PC-3 (cell line): ENCODE measurements around the gene PACSIN2. TPM values are rescaled to one million over a fixed set of nuclear protein-coding genes. Genes with fewer than 3 reads are reported as not detected.

Experiments
- ATAC-seq: fragments of 200-7000 bp; cut with Tn5 transposase; 2 replicates; pipeline ENCODE4 v1.9.1; 2020; ENCODE audit warnings: mild to moderate bottlenecking, moderate library complexity
- BruUV-seq: library from RNA; stranded (reverse); fragments of 400-500 nt; replicated peaks from 2 replicates; lab custom pipeline; 2021; lab: Mats Ljungman, UMichigan
- CTCF ChIA-PET: fragments of 300-600 bp; sonication (Branson Sonifier 250); formaldehyde crosslinking; loops from one replicate; lab custom pipeline; 2022; ENCODE audit warnings: antibody characterized with exemption; lab: Charles Lee
- POLR2A ChIA-PET: fragments of 300-600 bp; sonication (Branson Sonifier 250); formaldehyde crosslinking; loops from one replicate; lab custom pipeline; 2022; ENCODE audit warnings: antibody characterized with exemption; ENCODE audit not compliant: unreplicated experiment; lab: Charles Lee
- DNase-seq: peaks from one replicate; pipeline ENCODE4 v3.0.0-alpha.2; 2015
- H2AFZ ChIP-seq: fragments of 300-600 bp; sonication (generic); 2 replicates; pipeline ENCODE4 v1.6.0; 2016; ENCODE audit warnings: antibody characterized with exemption, low read length
- H3F3A ChIP-seq: fragments of 300-600 bp; sonication (generic); one replicate; pipeline ENCODE4 v1.6.0; 2017; ENCODE audit warnings: antibody characterized with exemption, low read length, control low read depth, mild to moderate bottlenecking; ENCODE audit not compliant: unreplicated experiment
- H3K27ac ChIP-seq: fragments of 300-600 bp; sonication (generic); 2 replicates; pipeline ENCODE4 v1.5.1; 2016; ENCODE audit warnings: mild to moderate bottlenecking, low read length
- H3K27me3 ChIP-seq: fragments of 300-600 bp; sonication (generic); 2 replicates; pipeline ENCODE4 v1.6.1; 2016; ENCODE audit warnings: low read length, mixed read lengths
- H3K36me3 ChIP-seq: fragments of 300-600 bp; sonication (generic); 2 replicates; pipeline ENCODE4 v1.6.1; 2016; ENCODE audit warnings: low read depth, mixed run types, low read length, mixed read lengths
- H3K4me1 ChIP-seq: fragments of 300-600 bp; sonication (generic); 2 replicates; pipeline ENCODE4 v1.5.1; 2016; ENCODE audit warnings: low read length; ENCODE audit not compliant: insufficient read depth
- H3K4me2 ChIP-seq: fragments of 300-600 bp; sonication (generic); 2 replicates; pipeline ENCODE4 v1.6.0; 2016; ENCODE audit warnings: low read length
- H3K4me3 ChIP-seq: fragments of 300-600 bp; sonication (generic); 2 replicates; pipeline ENCODE4 v1.5.1; 2016; ENCODE audit warnings: mild to moderate bottlenecking, low read length, mixed read lengths
- H3K79me2 ChIP-seq: fragments of 300-600 bp; sonication (generic); 2 replicates; pipeline ENCODE4 v1.6.1; 2017; ENCODE audit warnings: low read length, mixed read lengths
- H3K9ac ChIP-seq: fragments of 300-600 bp; sonication (generic); 2 replicates; pipeline ENCODE4 v1.6.0; 2016; ENCODE audit warnings: mild to moderate bottlenecking, low read length
- H3K9me2 ChIP-seq: fragments of 300-600 bp; sonication (generic); replicated peaks from 2 replicates; pipeline ENCODE4 v1.6.1; 2016; ENCODE audit warnings: mixed run types, low read length, mixed read lengths
- H3K9me3 ChIP-seq: fragments of 300-600 bp; sonication (generic); 2 replicates; pipeline ENCODE4 v1.6.1; 2016; ENCODE audit warnings: low read length, mixed read lengths
- H4K20me1 ChIP-seq: fragments of 300-600 bp; sonication (generic); 2 replicates; pipeline ENCODE4 v1.6.1; 2016; ENCODE audit warnings: low read length, mixed read lengths
- CTCF ChIP-seq: fragments of 300-600 bp; sonication (generic); conservative IDR thresholded peaks from 2 replicates; pipeline ENCODE4 v1.5.1; 2017; ENCODE audit warnings: antibody characterized with exemption, low read depth, mild to moderate bottlenecking, low read length
- EZH2 ChIP-seq: fragments of 300-600 bp; sonication (generic); IDR thresholded peaks from one replicate; pipeline ENCODE4 v1.6.1; 2017; ENCODE audit warnings: antibody characterized with exemption, mild to moderate bottlenecking, low read length; ENCODE audit not compliant: unreplicated experiment
- EZH2phosphoT487 ChIP-seq: fragments of 300-600 bp; sonication (generic); IDR thresholded peaks from 2 replicates; pipeline ENCODE4 v1.6.1; 2018; ENCODE audit warnings: mild to moderate bottlenecking, antibody characterized with exemption, low read length, borderline replicate concordance
- intact Hi-C: fragments of 100-400 bp; cut with micrococcal nuclease; formaldehyde crosslinking; loops from 2 replicates; pipeline ENCODE4 v1.9.0; 2023
- total RNA-seq: library from RNA; depleted of rRNA; stranded (reverse); fragments of >200 nt; gene quantifications from 2 replicates; pipeline ENCODE4 v1.2.3, GENCODE V29; 2014

PACSIN2 gene
- total RNA-seq, 1 experiment from 2014 or later, result 25.7 TPM

- no peak for ATAC-seq
- TF ChIP-seq CTCF (no peak), EZH2phosphoT487 (no peak)
- Histone ChIP-seq H4K20me1 (no peaks in the 10 kb centered on the region), H3K4me1 (peaks cover 19% of the 10 kb centered on the region), H3K4me2 (no peak overlapping the region), H3K9ac (no peak overlapping the region), H3F3A (no peaks in the 10 kb centered on the region), H3K9me3 (no peaks in the 10 kb centered on the region), H3K27me3 (no peaks in the 10 kb centered on the region), H2AFZ (no peak overlapping the region), H3K9me2 (no peaks in the 10 kb centered on the region), H3K79me2 (peaks cover 52% of the 10 kb centered on the region), H3K4me3 (no peak overlapping the region), H3K27ac (no peak overlapping the region), H3K36me3 (no peaks in the 10 kb centered on the region)
- CTCF ChIA-PET, result no interaction called here
- BruUV-seq, result no TSS peak
- DNase-seq, result no peak
- intact Hi-C loops, result no loop called here
- POLR2A ChIA-PET, result no interaction called here
These were observed 56.0 kb downstream of the PACSIN2 start for GRCh38 chr22:42958937-42959336.

GRCh38 chr22:42957958-42958357 lies 57.0 kb downstream of the PACSIN2 start:
- Histone ChIP-seq H3F3A (no peaks in the 10 kb centered on the region), H3K9me3 (no peaks in the 10 kb centered on the region), H3K4me3 (no peak overlapping the region), H3K36me3 (no peaks in the 10 kb centered on the region), H3K27ac (no peak overlapping the region), H4K20me1 (no peaks in the 10 kb centered on the region), H3K9ac (no peak overlapping the region), H2AFZ (no peak overlapping the region), H3K27me3 (no peaks in the 10 kb centered on the region), H3K9me2 (no peaks in the 10 kb centered on the region), H3K4me1 (peaks cover 19% of the 10 kb centered on the region), H3K79me2 (peaks cover 58% of the 10 kb centered on the region), H3K4me2 (no peak overlapping the region)
- DNase-seq, result no peak
- ATAC-seq, result no peak
- POLR2A ChIA-PET, result no interaction called here
- no TSS peak for BruUV-seq
- intact Hi-C loops, result no loop called here
- CTCF ChIA-PET, result no interaction called here
- TF ChIP-seq EZH2, result no peak
- no peak for TF ChIP-seq EZH2phosphoT487
- TF ChIP-seq CTCF, result no peak

GRCh38 chr22:42957544-42957943 lies 57.4 kb downstream of the PACSIN2 start:
- intact Hi-C loops, result no loop called here
- no peaks in the 10 kb centered on the region for H3K9me3 ChIP-seq
- no peak overlapping the region for H2AFZ ChIP-seq
- ChIA-PET CTCF (no interaction called here), POLR2A (no interaction called here)
- peaks cover 59% of the 10 kb centered on the region for H3K79me2 ChIP-seq
- DNase-seq, result no peak
- H3F3A ChIP-seq, result no peaks in the 10 kb centered on the region
- H3K36me3 ChIP-seq, result no peaks in the 10 kb centered on the region
- no peaks in the 10 kb centered on the region for H4K20me1 ChIP-seq
- H3K27ac ChIP-seq, result no peak overlapping the region
- no TSS peak for BruUV-seq
- H3K9me2 ChIP-seq, result no peaks in the 10 kb centered on the region
- TF ChIP-seq EZH2, result no peak
- TF ChIP-seq CTCF, result no peak
- TF ChIP-seq EZH2phosphoT487, result no peak
- no peak for ATAC-seq
- H3K4me2 ChIP-seq, result no peak overlapping the region
- H3K4me1 ChIP-seq, result peaks cover 19% of the 10 kb centered on the region
- no peaks in the 10 kb centered on the region for H3K27me3 ChIP-seq
- H3K4me3 ChIP-seq, result no peak overlapping the region
- no peak overlapping the region for H3K9ac ChIP-seq
